SU-DHL-6 (cell line): Measurements from ENCODE around the gene LRRK1.

Experiments used
- EZH2phosphoT487 ChIP-seq: fragments of 200-600 bp; sonication (generic), shearing (Covaris generic); conservative IDR thresholded peaks from 2 replicates; pipeline ENCODE4 v1.6.1; 2018; ENCODE audit warnings: mild to moderate bottlenecking, antibody characterized with exemption, low read length, moderate library complexity, mixed read lengths
- TF ChIP-seq, protein P1 (sequence below): fragments of 200-600 bp; sonication (generic); IDR thresholded peaks from one replicate; pipeline ENCODE4 v1.5.1; 2017; ENCODE audit warnings: antibody characterized with exemption, mild to moderate bottlenecking, low read length, moderate library complexity; ENCODE audit not compliant: insufficient read depth, poor library complexity, severe bottlenecking

DNA sequence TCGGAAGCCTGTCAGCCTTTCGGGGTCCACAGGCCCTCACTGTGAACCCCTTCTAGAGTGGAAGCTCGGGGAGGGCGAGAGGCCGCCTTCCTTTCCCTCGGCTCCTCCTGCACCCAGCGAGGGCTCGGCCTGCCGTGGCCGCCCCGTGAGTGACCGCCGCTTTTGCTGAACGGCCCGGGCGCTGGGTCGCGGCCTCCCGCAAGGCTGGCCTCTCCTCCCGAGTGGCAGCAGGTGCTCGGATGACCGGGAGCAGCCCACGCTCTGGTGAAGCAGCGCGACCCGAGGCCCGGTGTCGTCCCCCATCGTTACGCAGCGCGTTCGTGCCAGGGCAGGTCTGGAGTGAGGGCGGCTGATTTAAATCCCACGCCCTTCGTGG, 53.8 kb downstream of the LRRK1 start:
- TF ChIP-seq, protein P1, sequence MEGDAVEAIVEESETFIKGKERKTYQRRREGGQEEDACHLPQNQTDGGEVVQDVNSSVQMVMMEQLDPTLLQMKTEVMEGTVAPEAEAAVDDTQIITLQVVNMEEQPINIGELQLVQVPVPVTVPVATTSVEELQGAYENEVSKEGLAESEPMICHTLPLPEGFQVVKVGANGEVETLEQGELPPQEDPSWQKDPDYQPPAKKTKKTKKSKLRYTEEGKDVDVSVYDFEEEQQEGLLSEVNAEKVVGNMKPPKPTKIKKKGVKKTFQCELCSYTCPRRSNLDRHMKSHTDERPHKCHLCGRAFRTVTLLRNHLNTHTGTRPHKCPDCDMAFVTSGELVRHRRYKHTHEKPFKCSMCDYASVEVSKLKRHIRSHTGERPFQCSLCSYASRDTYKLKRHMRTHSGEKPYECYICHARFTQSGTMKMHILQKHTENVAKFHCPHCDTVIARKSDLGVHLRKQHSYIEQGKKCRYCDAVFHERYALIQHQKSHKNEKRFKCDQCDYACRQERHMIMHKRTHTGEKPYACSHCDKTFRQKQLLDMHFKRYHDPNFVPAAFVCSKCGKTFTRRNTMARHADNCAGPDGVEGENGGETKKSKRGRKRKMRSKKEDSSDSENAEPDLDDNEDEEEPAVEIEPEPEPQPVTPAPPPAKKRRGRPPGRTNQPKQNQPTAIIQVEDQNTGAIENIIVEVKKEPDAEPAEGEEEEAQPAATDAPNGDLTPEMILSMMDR: no peak
- TF ChIP-seq EZH2phosphoT487: no peak
